ENCODE results near the gene LTA4H. TPM values are rescaled to one million over a fixed set of nuclear protein-coding genes. Genes with fewer than 3 reads are reported as not detected.

LTA4H gene
- total RNA-seq, 1 donor from 2014 or later = 76.2 TPM

- no peak for DNase-seq (ENCODE audit: extremely low read depth, low read depth, low spot score)
These were observed 69.0 kb downstream of the LTA4H start for GRCh38 chr12:95966287-95966870.

- no peak for DNase-seq (ENCODE audit: extremely low read depth, low read depth, low spot score)
These were observed 72.3 kb downstream of the LTA4H start for GRCh38 chr12:95963096-95963495.

- no peak for DNase-seq (ENCODE audit: extremely low read depth, low read depth, low spot score)
These were observed 73.2 kb downstream of the LTA4H start for GRCh38 chr12:95962222-95962621.

GRCh38 chr12:95960241-95960640 is 75.1 kb downstream of the LTA4H start:
- DNase-seq (ENCODE audit: extremely low read depth, low read depth, low spot score) = no peak

- no peak for DNase-seq (ENCODE audit: extremely low read depth, low read depth, low spot score)
These were observed 76.3 kb downstream of the LTA4H start for GRCh38 chr12:95959107-95959506.

GRCh38 chr12:95956557-95957145 is 78.7 kb downstream of the LTA4H start:
- no peak for DNase-seq (ENCODE audit: extremely low read depth, low read depth, low spot score)

GRCh38 chr12:95955549-95956159 is 79.7 kb downstream of the LTA4H start:
- DNase-seq (ENCODE audit: extremely low read depth, low read depth, low spot score) = no peak

GRCh38 chr12:95953000-95953399 is 82.4 kb downstream of the LTA4H start:
- DNase-seq (ENCODE audit: extremely low read depth, low read depth, low spot score) = no peak

- no peak for DNase-seq (ENCODE audit: extremely low read depth, low read depth, low spot score)
These were observed 83.9 kb downstream of the LTA4H start for GRCh38 chr12:95951515-95951914.

Other genes starting within 250 kb of the LTA4H start
- 104 and 211 TPM in 2 replicates for gene NTN4, start 244.8 kb downstream of the LTA4H start, total RNA-seq
- 9.4 and 13.4 TPM in 2 replicates for gene SNRPF, start 176.6 kb downstream of the LTA4H start, total RNA-seq
- 0.24 TPM in 1 of 2 replicates, not detected in the other for gene CCDC38, start 93.0 kb downstream of the LTA4H start, total RNA-seq
- not detected in 2 replicates for gene AMDHD1, start 92.3 kb downstream of the LTA4H start, total RNA-seq
- gene HAL, start 39.2 kb downstream of the LTA4H start, total RNA-seq = 0.06 TPM in 1 of 2 replicates, not detected in the other
- 50.9 and 70.6 TPM in 2 replicates for gene ELK3, start 158.8 kb upstream of the LTA4H start, total RNA-seq

All from glomerular endothelial cell (primary cell).